RPMI7951 (cell line): ENCODE results near the gene RNF212. TPM values are rescaled to one million over a fixed set of nuclear protein-coding genes. Genes with fewer than 3 reads are reported as not detected.

Experiments
- DNase-seq: peaks from one replicate; pipeline ENCODE4 v3.0.0-alpha.2; 2012; ENCODE audit warnings: low read depth
- total RNA-seq: library from RNA; depleted of rRNA; stranded (reverse); fragments of >200 nt; shearing (Covaris generic); gene quantifications from 2 replicates; pipeline ENCODE4 v1.2.3, GENCODE V29; 2014

The RNF212 gene
- total RNA-seq, 1 experiment from 2014 or later = not detected

GRCh38 chr4:1115528-1116293 lies 2.3 kb upstream of the RNF212 start:
- DNase-seq = no peak

- DNase-seq = no peak
Measured at GRCh38 chr4:1112821-1113182, 562 bp downstream of the RNF212 start.

DNA sequence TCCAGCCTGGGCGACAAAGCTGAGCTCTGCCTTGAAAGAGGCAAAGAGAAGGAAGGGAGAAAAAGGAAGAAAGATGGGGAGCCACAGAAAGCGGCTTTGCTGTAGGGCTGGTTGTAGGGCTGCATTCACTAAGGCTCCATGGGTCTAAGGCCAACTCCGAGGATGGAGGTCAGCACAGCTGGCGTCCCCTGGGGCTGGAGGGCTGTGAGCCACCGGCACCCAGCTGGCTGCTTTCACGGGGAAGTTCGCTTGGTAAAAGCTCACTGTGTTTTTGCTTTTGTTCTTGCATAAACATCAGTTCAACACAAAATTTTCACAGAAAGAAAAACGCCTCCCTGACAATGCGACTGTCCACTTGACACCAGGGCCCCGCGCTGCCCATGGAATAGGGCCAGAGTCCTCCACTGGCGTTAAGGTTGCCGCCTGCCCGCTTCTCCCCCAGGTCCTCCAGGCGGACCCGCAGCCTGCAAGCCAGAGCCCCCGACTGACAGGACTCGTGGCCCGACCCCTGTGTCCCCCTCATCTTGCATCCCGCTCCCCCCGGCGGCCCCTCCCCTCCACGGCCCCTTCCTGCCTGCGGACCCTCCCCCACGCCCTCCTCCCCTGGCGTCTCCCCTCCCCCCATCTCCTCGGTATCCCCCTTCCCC lies 1.1 kb downstream of the RNF212 start:
- no peak for DNase-seq

DNA sequence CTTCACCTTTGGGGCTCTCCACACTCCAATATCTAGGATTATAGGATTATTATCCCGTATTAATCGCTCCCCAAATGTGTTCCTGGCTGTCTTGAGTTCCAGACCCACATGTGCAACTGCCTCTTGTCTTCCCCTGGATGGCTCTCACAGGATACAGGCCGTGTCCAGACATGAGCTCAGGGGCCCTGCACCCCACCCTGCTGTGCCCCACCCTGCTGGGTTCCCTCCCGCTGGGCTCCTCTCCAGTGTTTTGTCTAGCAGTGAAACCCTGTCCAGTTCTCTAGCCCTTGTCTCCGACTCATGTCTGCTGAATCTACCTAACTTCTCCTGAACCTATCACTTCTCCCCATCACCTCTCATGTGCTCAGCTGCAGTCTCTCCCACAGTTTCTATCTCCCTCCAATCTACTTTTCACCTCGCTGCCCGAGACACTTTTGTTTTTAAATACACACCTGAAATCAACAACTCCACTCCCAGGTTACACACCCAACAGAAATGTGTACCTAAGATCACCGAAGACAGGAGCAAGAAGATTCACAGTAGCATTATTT lies 2.0 kb downstream of the RNF212 start:
- no peak for DNase-seq

DNA sequence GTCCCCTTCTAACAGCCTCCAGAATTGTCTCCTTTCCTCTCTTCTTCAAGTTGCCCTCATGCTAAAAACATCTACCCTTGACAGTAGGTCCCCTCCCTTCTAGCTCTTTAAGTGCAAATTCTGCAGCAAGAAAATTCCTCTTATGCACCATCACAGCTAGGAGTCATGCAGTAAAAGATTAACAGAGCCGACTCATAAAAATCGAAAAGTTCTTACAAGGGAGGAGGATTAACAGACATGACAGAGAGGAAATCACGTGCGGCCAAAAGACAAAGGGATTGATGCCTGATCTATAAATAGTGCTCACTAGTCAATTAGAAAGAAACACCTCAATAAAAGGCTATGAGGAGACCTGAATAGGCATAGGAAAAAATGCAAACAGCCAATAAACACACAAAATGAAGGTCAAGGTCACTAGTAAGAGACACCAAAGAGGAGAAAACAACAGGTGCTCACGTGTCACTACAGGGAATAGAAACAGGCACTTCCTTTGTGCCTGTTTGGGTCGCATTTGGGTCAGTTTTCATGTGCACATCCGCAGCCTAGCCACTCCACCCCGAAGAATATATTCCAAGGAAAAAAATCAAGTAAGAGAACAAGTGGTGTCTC lies 3.4 kb downstream of the RNF212 start:
- no peak for DNase-seq

DNA sequence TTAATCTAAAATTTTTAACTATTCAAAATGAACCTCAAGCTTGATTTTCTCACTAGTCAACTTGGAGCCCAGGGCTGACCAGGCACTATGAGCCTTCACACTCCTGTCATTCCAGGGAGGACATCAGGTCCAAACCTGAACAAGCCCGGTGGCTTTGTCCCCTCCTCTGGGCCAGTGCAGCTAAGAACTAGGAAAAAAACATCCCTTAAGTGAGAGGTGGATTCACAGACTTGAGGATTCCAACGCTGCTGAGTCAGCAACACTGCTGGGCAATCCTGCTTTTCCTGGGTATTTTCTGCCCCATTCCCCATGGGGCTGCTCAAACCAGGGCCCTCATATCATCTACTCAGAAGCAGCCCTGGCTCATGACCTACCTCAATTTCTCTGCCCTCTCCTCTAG lies 4.0 kb downstream of the RNF212 start:
- no peak for DNase-seq

DNA sequence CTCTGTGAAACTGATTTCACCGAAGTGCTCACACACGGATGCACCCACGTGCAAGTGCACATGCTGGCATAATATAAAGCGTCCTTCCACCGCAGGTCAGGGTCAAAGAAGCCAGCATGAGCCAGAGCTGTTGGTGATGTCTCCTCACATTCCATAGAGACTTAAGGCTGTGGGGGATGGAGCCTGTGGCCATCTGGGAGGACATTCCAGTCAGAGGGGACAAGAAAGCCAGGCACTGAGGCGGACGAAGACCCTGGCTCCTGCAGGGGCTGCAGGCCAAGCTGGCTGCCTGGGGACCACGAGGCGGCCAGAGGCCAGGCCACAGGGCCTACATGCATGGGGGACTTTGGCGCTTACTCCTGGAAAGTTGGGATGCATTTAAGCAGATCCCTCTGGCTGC lies 7.7 kb downstream of the RNF212 start:
- no peak for DNase-seq

DNA sequence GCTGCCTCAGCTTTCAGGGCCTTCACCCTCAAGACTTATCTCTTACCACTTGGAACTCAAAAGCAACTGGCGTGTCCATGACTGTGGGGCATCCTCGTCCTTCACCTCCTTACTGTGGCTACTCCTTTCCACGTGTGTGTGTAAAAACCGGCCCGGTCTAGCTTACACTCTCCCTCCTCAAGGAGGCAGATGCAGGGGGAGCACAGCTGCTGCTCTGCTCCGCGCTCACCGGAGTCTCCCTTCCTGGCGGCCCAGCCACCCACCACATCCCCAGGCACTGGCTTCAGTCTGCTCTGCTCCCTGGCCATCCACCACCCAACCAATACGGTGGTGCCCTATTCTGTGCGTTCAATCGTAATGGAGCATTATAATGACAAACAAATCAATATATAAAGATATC lies 8.3 kb downstream of the RNF212 start:
- DNase-seq = no peak

- DNase-seq = no peak
Measured at GRCh38 chr4:1104647-1105046, 8.7 kb downstream of the RNF212 start.

DNA sequence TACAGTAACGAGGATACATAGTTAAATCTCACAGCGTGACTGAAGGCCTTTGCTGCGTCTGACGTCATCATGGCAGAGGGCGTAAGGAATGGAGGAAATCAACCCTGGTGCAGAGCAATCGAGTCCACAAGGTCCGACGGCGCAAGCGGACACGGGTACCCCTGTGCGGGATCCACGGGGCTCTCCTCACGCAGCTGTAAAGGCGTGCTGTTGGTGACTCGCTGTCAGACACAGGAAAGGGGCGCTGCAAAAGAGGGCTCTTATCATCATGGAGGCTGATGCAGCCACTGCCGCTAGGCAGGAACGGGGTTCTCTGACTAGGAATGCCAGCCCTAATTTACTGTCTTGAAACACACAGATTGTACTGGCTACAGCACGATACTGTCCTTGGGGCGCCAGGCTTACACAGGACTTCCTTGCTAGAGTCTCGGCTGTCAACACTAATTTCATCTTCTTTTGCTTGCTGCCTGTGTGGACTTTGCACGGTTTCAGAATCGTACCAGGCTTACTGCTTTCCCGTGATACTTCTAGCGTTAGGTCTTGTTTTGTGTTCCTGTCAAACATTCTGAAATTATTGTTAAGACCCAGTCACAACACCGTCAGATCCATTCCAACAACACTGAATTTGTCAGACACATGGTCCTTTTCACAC lies 13.6 kb downstream of the RNF212 start:
- no peak for DNase-seq

GRCh38 chr4:1099270-1099669 lies 14.1 kb downstream of the RNF212 start:
- no peak for DNase-seq

GRCh38 chr4:1098311-1098925 lies 14.9 kb downstream of the RNF212 start:
- no peak for DNase-seq

DNA sequence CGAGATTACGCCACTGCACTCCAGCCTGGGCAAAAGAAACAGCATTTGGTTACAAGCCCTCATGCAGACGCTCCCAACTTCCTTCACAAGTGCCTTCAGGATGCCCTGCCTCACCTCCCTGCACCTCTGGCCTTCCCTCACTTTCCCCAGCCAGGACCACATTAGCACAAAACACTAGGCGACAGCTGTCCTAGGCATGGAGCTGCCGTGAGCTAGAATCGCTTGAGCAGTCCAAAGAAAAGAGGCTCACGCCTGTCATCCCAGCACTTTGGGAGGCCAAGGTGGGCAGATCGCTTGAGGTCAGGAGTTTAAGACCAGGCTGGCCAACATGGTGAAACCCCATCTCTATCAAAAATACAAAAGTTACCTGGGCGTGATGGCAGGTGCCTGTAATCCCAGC lies 15.8 kb downstream of the RNF212 start:
- DNase-seq = no peak

DNA sequence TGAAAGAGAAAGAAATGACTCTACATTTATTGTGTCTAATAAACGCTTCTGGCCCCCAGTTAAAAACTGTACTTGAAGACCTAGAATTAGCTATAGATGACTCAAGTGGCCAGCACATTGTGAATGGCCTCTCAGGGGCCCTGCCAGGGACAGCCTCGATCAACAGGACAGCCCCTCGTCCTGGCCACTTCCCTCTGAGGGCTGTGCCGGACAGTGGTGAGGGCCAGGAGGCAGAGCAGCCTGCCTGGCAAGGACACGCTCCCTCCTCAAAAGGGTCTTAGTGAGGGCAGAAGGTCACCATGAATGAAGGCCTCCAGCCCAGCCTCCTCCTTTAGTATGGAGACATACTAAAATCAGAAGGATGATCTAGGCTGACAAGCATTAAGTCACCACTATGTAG lies 16.5 kb downstream of the RNF212 start:
- DNase-seq = no peak

GRCh38 chr4:1094336-1094690 lies 19.1 kb downstream of the RNF212 start:
- DNase-seq = no peak

DNA sequence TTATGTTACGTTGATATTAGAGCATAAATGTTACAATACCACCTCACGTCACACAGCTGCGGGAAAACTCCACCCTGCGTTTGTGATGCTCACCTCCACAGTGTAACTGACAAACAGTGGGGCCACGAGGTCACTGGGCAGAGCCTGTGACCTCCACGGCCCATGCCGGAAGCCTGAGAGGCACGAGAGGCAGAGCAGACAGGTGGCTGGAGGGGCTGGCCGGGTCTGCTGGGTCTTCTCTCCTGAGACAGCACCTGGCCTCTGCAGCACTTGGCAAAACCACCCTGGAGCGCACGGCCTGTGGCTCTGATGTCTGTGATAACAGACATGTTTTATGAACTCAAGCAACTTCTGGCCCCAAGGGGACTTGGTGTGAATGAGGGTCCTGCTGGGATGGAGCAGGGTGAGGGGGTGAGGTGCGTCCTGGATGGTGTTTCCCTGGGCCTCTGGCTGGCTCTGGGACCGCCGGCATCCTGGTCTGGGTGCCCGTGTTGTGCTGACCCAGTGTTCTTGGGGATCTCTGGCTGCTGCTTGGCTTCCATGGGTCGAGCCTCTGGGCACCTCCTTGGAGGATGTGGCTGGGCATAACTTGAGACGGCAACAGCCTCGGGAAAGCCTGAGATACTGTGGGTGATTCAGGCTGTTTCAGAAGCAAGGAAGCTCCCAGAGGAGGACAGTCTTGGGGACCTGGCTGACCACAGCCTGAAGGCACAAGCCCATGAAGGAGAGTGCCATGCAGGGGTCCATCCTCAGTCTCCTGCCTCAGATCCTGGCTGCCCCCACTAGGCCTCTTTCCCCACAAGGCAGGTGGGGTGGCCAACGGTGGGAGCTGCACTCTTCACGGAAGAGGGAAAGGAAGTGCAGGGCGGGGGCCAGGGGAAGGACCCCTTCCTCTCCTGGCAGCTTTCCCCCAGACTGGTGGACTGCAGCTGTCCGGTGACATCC lies 19.7 kb downstream of the RNF212 start:
- no peak for DNase-seq

DNA sequence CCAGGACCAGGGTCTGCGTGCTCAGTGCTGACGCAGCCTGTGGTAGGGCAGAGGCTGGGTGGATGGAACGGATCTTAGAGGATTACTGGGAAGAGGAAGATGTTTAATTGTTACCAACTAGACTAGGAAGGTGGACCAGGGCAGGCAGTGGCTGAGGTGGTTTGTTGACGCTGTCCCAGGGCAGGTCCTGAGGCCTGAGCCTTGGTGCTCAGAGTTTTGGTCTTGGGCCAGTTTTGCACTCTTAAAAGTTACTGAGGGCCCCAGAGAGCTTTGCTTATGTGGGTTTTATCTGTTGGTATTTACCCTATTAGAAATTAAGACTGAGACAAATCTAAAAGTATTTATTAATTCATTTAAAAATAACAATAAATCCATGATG lies 20.4 kb downstream of the RNF212 start:
- DNase-seq = no peak

DNA sequence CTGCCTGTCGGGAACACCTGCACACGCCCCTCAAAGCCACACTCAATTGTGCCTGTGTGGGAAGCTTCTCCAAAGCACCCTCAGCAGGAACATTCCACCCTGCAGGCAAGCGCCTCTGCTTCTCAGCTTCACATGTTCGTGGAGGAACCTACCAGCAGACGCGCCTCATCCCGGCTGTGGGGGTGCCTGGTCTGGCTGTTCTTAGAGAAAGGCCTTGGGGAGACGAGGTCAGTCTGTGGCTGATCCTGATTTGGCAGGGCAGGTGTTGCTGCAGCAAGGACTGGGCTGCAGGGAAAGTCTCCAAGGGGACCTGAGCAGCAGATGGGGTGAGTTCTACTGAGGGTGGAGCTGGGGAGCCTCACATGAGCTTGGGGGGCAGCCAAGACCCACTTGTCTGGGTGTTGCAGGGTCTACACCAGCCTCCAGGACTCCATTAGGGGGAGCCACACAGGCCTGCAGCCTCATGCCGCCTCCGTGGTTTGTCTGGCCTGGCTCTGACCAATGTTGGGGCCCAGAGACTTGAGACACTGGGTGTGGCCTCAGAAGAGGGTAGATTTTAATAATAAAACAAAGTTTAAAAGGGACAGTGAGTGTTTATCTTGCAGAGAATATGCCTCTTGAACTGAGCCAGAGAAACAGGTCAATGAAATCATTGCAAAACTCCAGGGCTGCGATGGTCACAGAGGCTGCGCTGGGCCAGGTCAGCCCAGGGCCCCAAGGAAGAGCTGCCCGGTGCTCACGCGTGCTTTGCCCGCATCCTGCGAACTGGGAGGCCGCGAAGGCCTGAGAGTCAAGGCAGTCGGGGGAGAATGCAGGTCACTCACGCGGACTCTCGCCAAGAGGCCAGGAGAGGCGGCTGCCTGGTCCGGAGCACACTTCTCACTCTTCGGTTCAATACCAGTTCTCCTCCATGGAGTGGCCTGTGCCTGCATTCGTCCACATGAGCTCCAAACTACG lies 21.1 kb downstream of the RNF212 start:
- no peak for DNase-seq

- DNase-seq = no peak
Measured at GRCh38 chr4:1091561-1091995, 21.8 kb downstream of the RNF212 start.
